Measurements from ENCODE around the gene ATXN7. TPM values are rescaled to one million over a fixed set of nuclear protein-coding genes. Genes with fewer than 3 reads are reported as not detected.

Gene ATXN7
- total RNA-seq, 1 experiment from 2014 or later, result 11.3 TPM

GRCh38 chr3:64019271-64019670 lies 155.6 kb downstream of the ATXN7 start:
- intact Hi-C loops (cut with micrococcal nuclease; ENCODE audit: unreplicated experiment), result no loop called here
- Histone ChIP-seq H3K9me3 (ENCODE audit: low read depth, low read length, poor library complexity, severe bottlenecking) (no peaks in the 10 kb centered on the region), H3K27ac (ENCODE audit: low read depth, low read length, poor library complexity, severe bottlenecking) (no peak overlapping the region), H3K4me3 (ENCODE audit: low read depth, low read length, poor library complexity, severe bottlenecking) (no peak overlapping the region), H3K4me1 (ENCODE audit: insufficient read depth, low read length, poor library complexity, severe bottlenecking) (peaks cover 7% of the 10 kb centered on the region), H3K27me3 (replicated peaks; ENCODE audit: insufficient read depth, low read depth, low read length, poor library complexity) (no peaks in the 10 kb centered on the region), H3K36me3 (ENCODE audit: insufficient read depth, low read length, poor library complexity, severe bottlenecking) (peaks cover 42% of the 10 kb centered on the region)
- DNase-seq (ENCODE audit: low spot score), result no peak
- no TSS peak for BruUV-seq (replicated peaks)
- POLR2A ChIA-PET (ENCODE audit: low non-redundant PET), result no interaction called here
- TF ChIP-seq, protein P1, sequence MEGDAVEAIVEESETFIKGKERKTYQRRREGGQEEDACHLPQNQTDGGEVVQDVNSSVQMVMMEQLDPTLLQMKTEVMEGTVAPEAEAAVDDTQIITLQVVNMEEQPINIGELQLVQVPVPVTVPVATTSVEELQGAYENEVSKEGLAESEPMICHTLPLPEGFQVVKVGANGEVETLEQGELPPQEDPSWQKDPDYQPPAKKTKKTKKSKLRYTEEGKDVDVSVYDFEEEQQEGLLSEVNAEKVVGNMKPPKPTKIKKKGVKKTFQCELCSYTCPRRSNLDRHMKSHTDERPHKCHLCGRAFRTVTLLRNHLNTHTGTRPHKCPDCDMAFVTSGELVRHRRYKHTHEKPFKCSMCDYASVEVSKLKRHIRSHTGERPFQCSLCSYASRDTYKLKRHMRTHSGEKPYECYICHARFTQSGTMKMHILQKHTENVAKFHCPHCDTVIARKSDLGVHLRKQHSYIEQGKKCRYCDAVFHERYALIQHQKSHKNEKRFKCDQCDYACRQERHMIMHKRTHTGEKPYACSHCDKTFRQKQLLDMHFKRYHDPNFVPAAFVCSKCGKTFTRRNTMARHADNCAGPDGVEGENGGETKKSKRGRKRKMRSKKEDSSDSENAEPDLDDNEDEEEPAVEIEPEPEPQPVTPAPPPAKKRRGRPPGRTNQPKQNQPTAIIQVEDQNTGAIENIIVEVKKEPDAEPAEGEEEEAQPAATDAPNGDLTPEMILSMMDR (conservative IDR thresholded peaks at IDR 0.05; ENCODE audit: low read depth, low read length), result no peak
- no peak for TF ChIP-seq EZH2 (IDR thresholded peaks at IDR 0.05; ENCODE audit: borderline replicate concordance, low read depth, low read length, poor library complexity, severe bottlenecking)
- CTCF ChIA-PET, result no interaction called here

DNA sequence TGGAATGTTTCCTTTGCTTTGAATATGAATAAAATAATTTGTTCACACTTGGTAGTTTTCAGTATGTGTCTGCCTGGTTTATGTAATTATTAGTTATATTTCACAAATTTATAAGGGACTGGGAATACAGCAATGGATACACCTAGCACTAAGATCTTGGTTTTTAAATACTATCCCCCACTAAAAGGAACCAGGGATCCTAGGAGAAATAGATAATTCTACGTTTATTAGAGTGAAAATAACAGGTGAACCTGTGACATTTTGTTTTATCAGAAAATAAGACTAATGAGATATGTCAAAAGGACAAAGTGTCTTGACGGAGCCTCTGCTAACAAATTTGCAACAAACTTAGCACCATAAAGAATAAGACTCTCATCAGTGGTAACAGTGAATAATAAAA lies 156.2 kb downstream of the ATXN7 start:
- H3K9me3 ChIP-seq (ENCODE audit: low read depth, low read length, poor library complexity, severe bottlenecking), result no peaks in the 10 kb centered on the region
- ChIA-PET CTCF (no interaction called here), POLR2A (ENCODE audit: low non-redundant PET) (no interaction called here)
- DNase-seq (ENCODE audit: low spot score), result no peak
- TF ChIP-seq, protein P1 (conservative IDR thresholded peaks at IDR 0.05; ENCODE audit: low read depth, low read length), result no peak
- TF ChIP-seq EZH2 (IDR thresholded peaks at IDR 0.05; ENCODE audit: borderline replicate concordance, low read depth, low read length, poor library complexity, severe bottlenecking), result no peak
- no peaks in the 10 kb centered on the region for H3K27me3 ChIP-seq (replicated peaks; ENCODE audit: insufficient read depth, low read depth, low read length, poor library complexity)
- no TSS peak for BruUV-seq (replicated peaks)
- peaks cover 7% of the 10 kb centered on the region for H3K4me1 ChIP-seq (ENCODE audit: insufficient read depth, low read length, poor library complexity, severe bottlenecking)
- no peak overlapping the region for H3K4me3 ChIP-seq (ENCODE audit: low read depth, low read length, poor library complexity, severe bottlenecking)
- H3K27ac ChIP-seq (ENCODE audit: low read depth, low read length, poor library complexity, severe bottlenecking), result no peak overlapping the region
- peaks cover 40% of the 10 kb centered on the region for H3K36me3 ChIP-seq (ENCODE audit: insufficient read depth, low read length, poor library complexity, severe bottlenecking)
- intact Hi-C loops (cut with micrococcal nuclease; ENCODE audit: unreplicated experiment), result no loop called here

GRCh38 chr3:64021922-64022321 lies 158.3 kb downstream of the ATXN7 start:
- no peak for DNase-seq (ENCODE audit: low spot score)
- Histone ChIP-seq H3K27ac (ENCODE audit: low read depth, low read length, poor library complexity, severe bottlenecking) (no peak overlapping the region), H3K27me3 (replicated peaks; ENCODE audit: insufficient read depth, low read depth, low read length, poor library complexity) (peaks cover under 1% of the 10 kb centered on the region), H3K36me3 (ENCODE audit: insufficient read depth, low read length, poor library complexity, severe bottlenecking) (peaks cover 35% of the 10 kb centered on the region), H3K4me1 (ENCODE audit: insufficient read depth, low read length, poor library complexity, severe bottlenecking) (peaks cover 7% of the 10 kb centered on the region), H3K9me3 (ENCODE audit: low read depth, low read length, poor library complexity, severe bottlenecking) (no peaks in the 10 kb centered on the region), H3K4me3 (ENCODE audit: low read depth, low read length, poor library complexity, severe bottlenecking) (peak overlapping the region; percentile 88)
- no TSS peak for BruUV-seq (replicated peaks)
- intact Hi-C loops (cut with micrococcal nuclease; ENCODE audit: unreplicated experiment), result no loop called here
- ChIA-PET CTCF (no interaction called here), POLR2A (ENCODE audit: low non-redundant PET) (no interaction called here)
- TF ChIP-seq, protein P1 (conservative IDR thresholded peaks at IDR 0.05; ENCODE audit: low read depth, low read length), result no peak
- no peak for TF ChIP-seq EZH2 (IDR thresholded peaks at IDR 0.05; ENCODE audit: borderline replicate concordance, low read depth, low read length, poor library complexity, severe bottlenecking)
